Urinary bladder (tissue), 4 donors: ENCODE data around the gene TMEM218. TPM values are rescaled to one million over a fixed set of nuclear protein-coding genes. Genes with fewer than 3 reads are reported as not detected.

Source experiments
- DNase-seq: peaks from one replicate; pipeline ENCODE4 v3.0.0-alpha.2; 2015; ENCODE audit errors: extremely low spot score
- H3K27ac ChIP-seq: one replicate; pipeline ENCODE4 v1.5.1; 2013; ENCODE audit warnings: low read depth, mild to moderate bottlenecking, moderate library complexity
- H3K36me3 ChIP-seq: one replicate; pipeline ENCODE4 v1.6.1; 2013; ENCODE audit warnings: mild to moderate bottlenecking, moderate library complexity; ENCODE audit not compliant: insufficient read depth
- H3K4me1 ChIP-seq: one replicate; pipeline ENCODE4 v1.6.1; 2013; ENCODE audit warnings: mild to moderate bottlenecking, moderate library complexity; ENCODE audit not compliant: insufficient read depth
- H3K4me3 ChIP-seq: one replicate; pipeline ENCODE4 v1.5.1; 2013; ENCODE audit warnings: low read depth, low read length
- WGBS: extraction: QIAGEN DNeasy Blood & Tissue Kit; methylation state at CpG from one replicate; pipeline ENCODE4 v1.1.7; 2013; 5-methylcytosine and 5-hydroxymethylcytosine counted together
- polyA plus RNA-seq: library from polyadenylated mRNA; stranded (reverse); fragments of 200-250 nt; gene quantifications from one replicate; pipeline ENCODE4 v1.2.3, GENCODE V29; 2013
- total RNA-seq: library from RNA; depleted of rRNA; stranded (reverse); fragments of >200 nt; gene quantifications from one replicate; pipeline ENCODE4 v1.2.3, GENCODE V29; 2014
- donor health status: healthy with polysubstance abuse.
- donor health status: healthy.

Gene TMEM218
- total and polyA plus RNA-seq, 2 donors = 35.3 to 38.5 TPM

DNA sequence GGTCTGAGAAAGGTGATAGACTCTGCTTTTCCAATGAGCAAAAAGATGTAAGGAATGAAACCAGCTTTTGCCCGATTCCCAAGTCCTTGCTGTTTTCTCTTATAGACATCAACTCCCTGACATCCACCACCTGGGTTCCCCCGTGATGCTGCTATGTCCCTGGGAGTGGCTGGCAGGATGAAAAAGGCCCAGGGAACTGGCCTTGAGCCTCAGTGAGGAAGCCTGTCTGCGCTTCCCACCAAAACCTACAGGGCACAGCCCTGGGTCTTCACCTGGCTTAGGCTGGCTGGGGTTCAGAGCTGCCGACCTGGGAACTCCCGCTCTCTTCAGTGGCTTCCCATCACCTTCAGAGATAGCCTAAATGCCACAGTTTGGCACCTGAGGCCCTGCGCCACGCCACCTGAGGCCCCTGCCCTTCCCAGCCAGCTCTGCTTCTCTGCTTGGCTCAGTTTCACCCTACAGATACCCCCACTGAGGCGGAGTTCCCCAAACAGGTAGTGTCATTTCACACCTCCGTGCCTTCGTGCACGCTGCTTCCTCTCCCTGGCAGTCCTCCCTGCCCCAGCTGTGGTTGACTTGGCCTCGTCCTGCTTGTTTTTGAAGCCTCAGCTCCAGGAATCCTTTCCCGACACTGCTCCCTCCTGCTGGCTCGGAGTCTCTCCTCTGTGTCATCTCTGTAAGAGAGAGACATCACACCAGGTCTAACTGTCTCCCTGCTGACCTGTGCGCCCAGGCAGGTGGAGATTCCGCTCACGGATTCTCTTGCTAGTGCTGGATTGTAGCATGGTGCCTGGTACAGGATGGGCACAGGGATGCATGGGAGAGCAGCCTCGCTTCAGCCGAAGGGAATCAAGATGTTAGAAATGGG is 37.6 kb downstream of the TMEM218 start:
- Histone ChIP-seq H3K27ac (no peak overlapping the region), H3K4me1 (no peaks in the 10 kb centered on the region), H3K4me3 (no peak overlapping the region), H3K36me3 (no peaks in the 10 kb centered on the region)
- 77% methylated on average over 19 of the region's 19 CpGs for WGBS
- no peak for DNase-seq

DNA sequence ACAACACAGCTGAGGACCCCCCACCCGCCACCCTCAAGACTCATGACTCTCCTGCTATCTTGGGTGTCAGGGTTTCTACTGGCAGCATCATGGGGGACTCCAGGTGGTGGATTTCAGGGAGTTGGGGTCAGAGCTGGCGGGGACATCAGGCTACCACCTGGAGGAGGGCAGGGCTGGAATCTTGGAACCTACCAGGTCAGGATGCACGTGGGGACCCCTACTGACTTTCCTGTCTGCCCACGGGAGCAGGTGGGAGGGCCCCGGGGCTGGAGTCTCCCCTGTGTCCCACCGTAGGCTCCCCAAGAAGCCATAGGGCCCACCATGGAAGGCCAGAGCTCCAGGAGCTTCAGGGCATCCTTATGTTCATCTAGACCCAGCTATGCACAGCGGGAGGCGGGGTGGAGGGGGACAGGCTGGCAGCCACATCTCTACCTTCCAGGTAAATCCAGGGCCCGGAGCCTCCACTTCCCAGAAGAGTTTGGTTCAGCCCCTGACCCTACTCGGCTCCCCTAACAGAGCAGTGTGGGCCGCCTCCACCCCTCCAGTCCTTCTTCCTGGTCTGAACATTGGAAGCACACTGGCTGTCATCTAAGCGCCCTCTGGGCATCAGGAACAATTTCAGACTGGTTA is 38.4 kb downstream of the TMEM218 start:
- Histone ChIP-seq H3K4me1 (no peaks in the 10 kb centered on the region), H3K36me3 (no peaks in the 10 kb centered on the region), H3K4me3 (no peak overlapping the region), H3K27ac (no peak overlapping the region)
- 90% methylated on average over 12 of the region's 12 CpGs for WGBS
- DNase-seq = no peak

DNA sequence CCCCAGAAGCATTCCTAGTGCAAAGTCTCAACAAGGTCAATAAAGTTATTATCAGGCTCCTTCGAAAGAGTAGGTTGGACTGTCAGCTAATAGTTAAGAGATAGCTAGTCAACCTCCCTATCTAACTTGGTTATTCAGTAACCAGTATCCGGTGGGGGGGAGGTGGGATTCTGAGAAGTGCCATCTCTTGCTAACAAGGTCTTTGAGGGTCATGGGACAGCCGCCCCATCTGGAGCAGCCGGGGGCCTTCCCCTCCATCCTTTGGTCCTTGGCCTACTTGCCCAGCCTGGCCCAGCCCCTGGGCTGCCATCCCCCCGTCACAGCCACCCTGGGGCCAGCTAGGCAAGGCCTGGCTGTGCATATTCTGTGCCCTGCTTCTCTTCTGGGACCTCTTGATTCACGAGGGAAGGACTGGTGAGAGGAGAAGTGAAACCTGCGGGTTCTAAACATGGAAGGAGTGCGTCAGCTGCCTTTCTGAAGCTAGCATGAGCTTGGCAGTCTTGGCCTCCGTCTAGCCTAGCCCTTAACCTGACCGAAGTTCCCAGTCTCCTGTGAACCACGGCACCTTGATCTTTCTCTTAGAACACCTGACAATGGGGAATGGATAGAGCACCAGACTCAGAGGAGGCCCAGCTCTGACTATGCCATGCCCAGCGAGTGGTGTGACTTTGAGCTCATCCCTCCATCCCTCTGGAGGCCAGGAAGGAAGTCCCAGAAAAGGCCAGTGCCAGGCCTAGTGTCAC is 39.0 kb downstream of the TMEM218 start:
- DNase-seq = no peak
- H3K36me3 ChIP-seq = no peaks in the 10 kb centered on the region
- H3K4me3 ChIP-seq = no peak overlapping the region
- H3K4me1 ChIP-seq = no peaks in the 10 kb centered on the region
- H3K27ac ChIP-seq = no peak overlapping the region
- WGBS = 85% methylated on average over 12 of the region's 12 CpGs

DNA sequence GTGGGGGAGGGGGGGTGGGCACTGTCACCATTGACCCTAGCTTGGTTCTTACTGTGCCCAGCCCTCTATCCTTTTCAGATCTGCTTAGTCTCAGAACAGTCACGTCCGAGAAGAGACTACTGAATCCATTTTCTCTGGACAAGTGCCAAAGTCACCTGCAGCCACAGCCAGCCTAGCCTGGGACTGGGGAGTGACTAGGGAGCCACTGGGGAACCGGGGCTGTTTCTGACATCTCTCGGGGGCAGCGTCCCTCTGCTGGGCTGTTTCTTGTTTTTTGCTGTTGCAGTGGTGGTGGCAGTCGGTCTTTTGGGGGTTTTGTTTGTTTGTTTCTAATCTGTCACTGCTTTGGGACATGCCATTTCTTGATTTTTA is 39.6 kb downstream of the TMEM218 start:
- no peaks in the 10 kb centered on the region for H3K4me1 ChIP-seq
- WGBS = 75% methylated on average over 6 of the region's 6 CpGs
- no peaks in the 10 kb centered on the region for H3K36me3 ChIP-seq
- DNase-seq = no peak
- H3K4me3 ChIP-seq = no peak overlapping the region
- no peak overlapping the region for H3K27ac ChIP-seq

DNA sequence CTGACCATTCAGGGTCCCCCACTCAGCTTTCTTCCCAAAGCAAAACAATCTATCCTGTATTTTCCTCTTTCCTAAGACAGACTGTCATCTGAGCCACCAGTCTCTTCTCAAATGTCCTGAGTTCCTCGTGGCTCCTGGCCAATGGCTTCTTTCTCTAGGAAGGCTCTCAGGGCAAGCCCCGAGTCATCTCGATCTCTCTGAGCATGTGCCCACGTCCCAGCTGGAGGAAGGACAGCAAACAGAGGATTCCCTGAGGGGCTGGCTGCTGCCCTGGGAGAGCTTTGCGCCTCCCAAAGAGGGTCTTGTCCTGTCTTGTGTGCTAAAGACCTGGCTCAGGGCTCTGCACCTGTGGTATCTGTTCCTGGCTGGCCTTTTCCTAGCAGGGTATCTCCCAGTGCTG is 40.0 kb downstream of the TMEM218 start:
- no peak overlapping the region for H3K27ac ChIP-seq
- no peak overlapping the region for H3K4me3 ChIP-seq
- WGBS = 39% methylated on average over 5 of the region's 5 CpGs
- H3K4me1 ChIP-seq = no peaks in the 10 kb centered on the region
- DNase-seq = no peak
- H3K36me3 ChIP-seq = no peaks in the 10 kb centered on the region

DNA sequence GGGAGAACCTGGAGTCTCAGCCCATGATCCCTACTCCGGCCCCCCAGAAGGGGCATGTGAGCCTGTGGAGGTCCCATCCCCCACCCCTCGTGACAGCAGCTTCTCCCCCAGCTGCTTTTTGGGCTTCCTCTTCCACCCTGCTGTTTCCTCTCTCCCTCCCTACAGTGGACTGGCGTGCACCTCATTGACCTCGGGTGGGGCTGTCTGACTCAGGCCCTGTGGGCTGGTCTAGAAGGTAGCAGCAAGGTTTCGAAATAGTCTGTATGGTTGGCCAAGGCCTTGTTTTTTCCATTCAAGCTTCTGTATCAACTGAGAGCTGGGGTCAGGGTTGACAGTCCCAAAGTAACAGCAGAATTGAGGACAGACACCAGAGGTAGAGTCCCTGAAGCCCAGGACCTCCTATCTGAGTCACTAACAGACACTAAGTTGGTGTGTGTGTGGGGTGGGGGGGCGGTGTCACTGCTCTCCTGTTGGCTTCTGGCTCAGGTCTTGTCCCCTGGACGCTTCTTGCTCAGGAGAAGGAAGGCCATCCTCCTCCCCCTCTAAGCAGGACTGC is 40.6 kb downstream of the TMEM218 start:
- WGBS = 49% methylated on average over 7 of the region's 7 CpGs
- H3K36me3 ChIP-seq = no peaks in the 10 kb centered on the region
- peak overlapping the region; percentile 40 for H3K27ac ChIP-seq
- DNase-seq = no peak
- no peak overlapping the region for H3K4me3 ChIP-seq
- H3K4me1 ChIP-seq = no peaks in the 10 kb centered on the region

DNA sequence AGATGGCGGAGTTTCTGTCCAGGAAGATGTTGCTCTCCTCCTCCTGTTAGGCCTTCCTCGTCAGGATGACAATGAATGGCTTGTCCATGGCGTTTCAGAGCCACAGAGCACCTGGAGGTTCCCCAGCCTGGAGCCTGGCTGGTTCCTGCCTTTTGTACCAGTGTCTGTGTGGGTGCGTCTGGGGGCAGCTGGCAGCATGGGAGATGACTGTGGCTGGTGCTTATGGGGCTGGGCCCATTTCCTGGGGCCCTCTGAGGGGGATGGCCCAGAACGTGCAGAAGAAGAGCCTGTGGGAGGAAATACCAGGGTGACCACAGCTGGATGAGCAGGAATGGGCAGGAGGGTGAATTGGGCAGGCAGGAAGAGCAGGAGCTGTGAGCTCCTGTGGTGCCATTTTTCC is 41.6 kb downstream of the TMEM218 start:
- DNase-seq = no peak
- Histone ChIP-seq H3K36me3 (no peaks in the 10 kb centered on the region), H3K4me3 (no peak overlapping the region), H3K4me1 (no peaks in the 10 kb centered on the region), H3K27ac (no peak overlapping the region)
- 71% methylated on average over 5 of the region's 5 CpGs for WGBS

DNA sequence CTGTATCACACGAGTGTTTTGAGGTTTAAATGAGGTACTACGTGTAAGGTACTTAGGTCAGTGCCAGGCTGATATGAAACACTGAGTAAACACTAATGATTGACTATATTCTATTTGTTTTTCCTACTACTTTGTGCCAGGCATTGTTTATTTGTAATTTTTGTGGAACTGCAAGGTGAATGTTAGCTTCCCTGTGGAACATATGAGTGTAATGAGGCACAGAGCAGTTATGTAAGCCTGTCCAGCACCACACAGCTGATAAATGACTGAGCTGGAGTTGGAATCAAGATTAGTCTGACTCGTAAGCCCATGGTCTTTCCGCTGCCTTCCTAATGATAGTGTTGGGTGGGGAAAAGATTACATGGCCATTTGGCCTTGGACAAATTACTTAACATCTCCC is 42.4 kb downstream of the TMEM218 start:
- Histone ChIP-seq H3K4me3 (no peak overlapping the region), H3K36me3 (no peaks in the 10 kb centered on the region), H3K27ac (no peak overlapping the region), H3K4me1 (no peaks in the 10 kb centered on the region)
- DNase-seq = no peak
- 78% methylated on average over 4 of the region's 4 CpGs for WGBS

DNA sequence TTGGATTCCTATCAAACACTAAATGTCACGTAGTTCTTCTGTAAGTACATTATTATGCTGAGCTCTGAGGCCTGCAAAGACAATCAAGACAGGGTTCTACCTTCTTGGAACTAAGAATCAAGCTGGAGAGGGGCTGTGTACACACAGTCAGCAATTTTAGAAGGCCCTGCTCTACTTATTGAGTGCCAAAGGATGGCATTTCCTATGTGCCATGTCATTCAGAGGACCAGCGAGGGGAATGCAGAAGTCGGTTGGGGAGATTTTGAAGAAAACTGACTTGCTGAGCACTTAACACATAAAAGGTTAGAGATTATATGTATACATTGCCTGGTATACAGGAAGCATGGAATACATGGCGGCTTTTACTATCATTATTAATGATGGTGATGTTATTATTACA is 43.1 kb downstream of the TMEM218 start:
- no peaks in the 10 kb centered on the region for H3K36me3 ChIP-seq
- WGBS = 90% methylated on average over 4 of the region's 4 CpGs
- no peaks in the 10 kb centered on the region for H3K4me1 ChIP-seq
- no peak for DNase-seq
- H3K4me3 ChIP-seq = no peak overlapping the region
- H3K27ac ChIP-seq = no peak overlapping the region

DNA sequence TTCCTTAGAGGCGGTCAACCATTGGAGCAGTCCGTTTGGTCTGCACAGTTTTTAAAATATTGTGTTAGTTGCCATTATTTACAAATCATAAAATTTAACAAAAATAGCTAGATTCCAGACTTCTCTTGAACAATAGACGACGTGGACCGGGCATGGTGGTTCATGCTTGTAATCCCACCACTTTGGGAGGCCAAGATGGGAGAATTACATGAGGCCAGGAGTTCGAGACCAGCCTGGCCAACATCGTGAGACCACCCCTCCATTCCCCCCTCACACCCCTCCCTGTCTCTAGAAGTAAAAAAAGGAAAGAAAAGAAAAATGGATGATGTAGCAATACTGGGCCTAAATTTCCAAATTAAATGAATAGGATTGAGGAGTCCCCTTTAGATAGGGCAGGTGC is 47.4 kb downstream of the TMEM218 start:
- no peak overlapping the region for H3K4me3 ChIP-seq
- H3K27ac ChIP-seq = no peak overlapping the region
- no peak for DNase-seq
- 68% methylated on average over 7 of the region's 7 CpGs for WGBS
- H3K36me3 ChIP-seq = no peaks in the 10 kb centered on the region
- H3K4me1 ChIP-seq = no peaks in the 10 kb centered on the region

DNA sequence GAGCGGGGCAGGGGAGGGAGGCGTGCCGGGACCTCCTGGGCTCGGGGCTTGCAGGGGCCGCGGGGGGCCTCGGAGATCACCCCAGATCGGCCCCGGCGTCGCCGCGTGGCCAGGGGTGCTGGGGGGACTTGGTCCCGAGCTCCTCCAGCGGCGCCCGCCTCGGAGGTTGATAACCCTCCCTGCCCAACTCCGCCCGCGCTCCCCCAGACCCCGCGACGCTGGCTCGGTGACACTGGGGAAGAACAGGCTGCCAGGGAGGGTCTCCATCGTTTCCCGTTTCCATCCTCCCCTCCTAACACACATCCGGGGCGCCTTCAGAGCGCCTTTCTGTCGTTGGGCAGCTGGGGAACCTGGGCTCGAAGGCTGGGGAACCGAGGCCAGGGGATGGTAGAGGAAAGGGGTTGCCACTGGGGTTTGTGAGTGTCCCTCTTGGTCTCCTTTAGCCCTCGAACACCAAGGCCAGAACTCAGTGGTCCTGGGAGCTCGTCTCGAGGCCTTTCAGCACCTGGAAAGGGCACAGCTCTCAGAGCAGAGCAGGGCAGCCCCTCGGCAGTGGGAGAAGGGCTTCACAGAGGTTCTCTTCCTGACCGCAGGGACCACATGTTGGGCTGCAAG is 47.9 kb downstream of the TMEM218 start:
- no peaks in the 10 kb centered on the region for H3K36me3 ChIP-seq
- no peak overlapping the region for H3K27ac ChIP-seq
- no peaks in the 10 kb centered on the region for H3K4me1 ChIP-seq
- DNase-seq = no peak
- WGBS = 4% methylated on average over 38 of the region's 38 CpGs
- H3K4me3 ChIP-seq = peak overlapping the region; percentile 51

DNA sequence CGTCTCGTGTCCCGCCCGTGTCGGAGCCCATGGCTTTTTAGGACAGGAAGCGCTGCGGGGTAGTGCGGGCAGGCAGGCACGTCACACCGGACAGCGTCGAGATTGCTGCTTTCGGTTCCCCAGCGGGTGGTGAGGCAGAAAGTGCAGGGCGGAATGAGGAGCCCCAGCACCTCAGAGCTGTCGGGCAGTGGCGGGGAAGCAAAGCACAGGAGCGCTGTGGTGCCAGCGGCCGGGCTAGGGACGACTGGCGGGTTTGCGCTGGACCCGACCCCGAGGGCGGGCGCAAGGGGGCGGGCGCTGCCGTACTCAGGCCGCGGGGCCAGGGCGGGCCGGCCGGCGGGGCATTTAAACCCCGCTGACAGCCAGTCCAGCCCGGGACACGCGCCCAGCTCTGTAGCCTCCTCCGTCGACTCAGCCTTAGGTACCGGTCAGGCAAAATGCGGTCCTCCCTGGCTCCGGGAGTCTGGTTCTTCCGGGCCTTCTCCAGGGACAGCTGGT is 48.4 kb downstream of the TMEM218 start, which contains the start of gene SLC37A2:
Gene SLC37A2 (plus strand): TSS at position 375 of the 498 bp plus-strand sequence. CDS start 63 bp downstream, at position 438.
- H3K27ac ChIP-seq = peak within 1 kb of the TSS; percentile 70
- H3K4me1 ChIP-seq = no peaks in the 10 kb centered on the region
- DNase-seq = no peak
- peak within 1 kb of the TSS; percentile 51 for H3K4me3 ChIP-seq
- WGBS = under 1% methylated on average over 46 of the region's 46 CpGs
- H3K36me3 ChIP-seq = no peaks in the 10 kb centered on the region
